ENCODE results near the gene CYB5R2. TPM values are rescaled to one million over a fixed set of nuclear protein-coding genes. Genes with fewer than 3 reads are reported as not detected.

The CYB5R2 gene
- total RNA-seq, 1 donor from 2014 or later: 2.0 TPM

DNA sequence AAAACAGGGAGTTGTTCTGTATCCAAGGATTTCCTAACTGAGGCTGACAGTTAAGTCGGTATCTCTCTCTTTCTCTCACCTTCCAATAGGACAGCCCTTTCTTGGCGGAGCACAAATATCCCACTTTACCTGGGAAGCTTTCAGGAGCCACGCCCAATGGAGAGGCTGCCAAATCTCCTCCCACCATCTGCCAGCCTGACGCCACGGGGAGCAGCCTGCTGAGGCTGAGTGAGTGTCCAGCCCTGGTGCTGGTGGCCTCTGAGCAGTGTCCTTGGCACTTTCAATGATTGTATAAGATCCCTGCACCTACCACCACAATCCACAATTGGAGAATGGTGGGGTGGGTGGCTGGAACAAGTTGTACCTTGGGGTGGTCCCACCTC lies 33.7 kb downstream of the CYB5R2 start:
- FAIRE-seq (no peak), DNase-seq (ENCODE audit: low spot score in 2 of 2) (no peak)

DNA sequence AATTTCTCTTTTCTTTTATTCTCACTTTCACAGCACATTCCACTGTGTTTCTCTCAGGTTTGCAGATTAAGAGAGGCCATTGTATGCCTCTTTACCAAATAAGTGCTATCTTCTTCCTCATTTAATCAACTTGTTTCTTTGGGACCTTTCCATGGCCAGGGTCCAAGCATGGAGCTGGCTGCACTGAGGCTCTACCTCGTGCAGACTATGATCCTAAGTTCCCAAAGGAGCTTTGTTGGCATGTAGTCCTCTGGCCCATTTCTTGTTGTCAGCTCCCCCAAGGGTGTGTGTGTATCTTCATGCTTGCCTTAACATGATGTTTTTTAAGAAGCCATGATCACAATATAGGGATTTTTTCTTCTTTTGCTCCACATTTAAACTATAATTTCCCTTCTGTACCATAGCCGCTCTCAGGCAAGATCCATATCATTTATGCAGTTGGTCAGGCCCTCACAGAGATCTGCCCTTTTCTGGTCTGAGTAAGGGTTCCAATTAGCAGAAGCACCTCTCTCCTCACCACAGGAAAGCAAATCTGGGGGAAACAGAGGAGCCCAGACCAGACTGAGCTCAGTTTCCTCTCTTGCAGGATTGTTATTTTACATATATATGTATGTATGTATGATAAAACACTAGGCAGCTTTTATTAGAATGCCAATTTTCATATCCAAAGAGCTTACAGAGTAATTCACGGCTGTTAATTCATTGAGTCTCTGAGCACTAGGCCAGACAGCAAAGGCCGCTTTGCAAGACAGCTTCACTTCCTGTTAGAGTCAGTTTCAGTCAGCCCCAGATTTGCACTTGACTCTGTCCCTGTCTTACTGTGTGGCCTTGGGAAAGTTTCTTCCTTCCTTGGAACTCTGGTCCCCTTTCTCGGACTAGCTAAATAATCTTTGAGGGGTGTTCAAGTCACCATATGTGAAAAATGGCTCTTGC lies 34.3 kb downstream of the CYB5R2 start:
- DNase-seq (ENCODE audit: low spot score in 2 of 2): no peak

DNA sequence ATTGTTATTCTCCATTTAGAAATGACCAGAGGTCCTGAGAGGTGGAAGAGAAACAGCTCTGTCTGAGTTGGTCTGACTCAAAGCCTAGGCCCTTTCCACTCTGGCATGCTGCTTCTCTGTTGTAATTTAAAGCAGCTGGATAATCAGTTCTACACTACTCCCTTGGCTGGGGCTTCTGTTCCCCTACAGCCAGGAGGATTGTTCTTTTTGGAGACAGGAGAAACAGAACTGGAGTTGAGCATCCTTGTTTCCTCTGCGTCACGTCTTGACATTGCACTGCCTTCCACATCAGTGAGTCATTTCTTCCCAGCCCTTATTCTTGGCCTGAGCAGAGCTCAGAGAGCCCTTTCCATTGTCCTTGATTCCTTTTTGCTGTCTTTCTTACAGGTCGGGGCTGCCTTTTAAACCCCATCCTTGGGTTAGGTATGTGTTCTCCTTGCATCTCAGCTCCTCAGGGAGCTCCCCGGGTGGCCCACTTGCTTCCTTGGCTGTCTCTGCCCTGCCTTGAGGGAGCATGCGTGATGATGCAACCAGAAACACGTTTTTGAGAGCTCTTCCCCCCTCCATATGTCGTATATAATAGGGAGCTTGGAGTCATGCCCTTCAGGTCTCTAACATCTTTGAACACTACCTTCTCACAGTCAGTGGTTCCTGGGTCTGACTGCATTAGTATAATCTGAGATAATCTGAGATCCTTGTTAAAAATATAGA lies 35.7 kb downstream of the CYB5R2 start:
- FAIRE-seq (no peak), DNase-seq (ENCODE audit: low spot score in 2 of 2) (no peak)

More for the DNA sequence above, 34.3 kb downstream of the CYB5R2 start:
- no peak for FAIRE-seq

DNA sequence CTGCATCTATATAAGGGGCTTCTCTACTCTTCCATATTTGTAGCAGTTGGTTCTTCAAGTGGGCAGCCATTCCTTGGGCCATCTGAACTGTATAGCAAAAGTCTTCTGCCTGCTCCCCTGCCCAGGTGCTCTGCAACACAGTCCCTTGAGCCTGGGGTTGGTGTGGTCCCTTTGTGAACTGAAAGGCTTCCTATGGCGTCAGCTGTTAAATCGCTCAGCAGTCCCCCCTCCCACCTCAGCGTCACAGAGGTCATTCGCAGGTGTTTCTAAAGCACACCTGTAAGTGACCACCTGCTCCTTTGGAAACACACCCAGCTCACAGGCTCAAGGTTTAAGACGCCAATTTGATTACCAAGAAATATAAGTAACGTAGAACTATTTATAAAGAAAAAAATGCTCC lies 37.0 kb downstream of the CYB5R2 start:
- DNase-seq (ENCODE audit: low spot score in 2 of 2) (no peak), FAIRE-seq (no peak)

DNA sequence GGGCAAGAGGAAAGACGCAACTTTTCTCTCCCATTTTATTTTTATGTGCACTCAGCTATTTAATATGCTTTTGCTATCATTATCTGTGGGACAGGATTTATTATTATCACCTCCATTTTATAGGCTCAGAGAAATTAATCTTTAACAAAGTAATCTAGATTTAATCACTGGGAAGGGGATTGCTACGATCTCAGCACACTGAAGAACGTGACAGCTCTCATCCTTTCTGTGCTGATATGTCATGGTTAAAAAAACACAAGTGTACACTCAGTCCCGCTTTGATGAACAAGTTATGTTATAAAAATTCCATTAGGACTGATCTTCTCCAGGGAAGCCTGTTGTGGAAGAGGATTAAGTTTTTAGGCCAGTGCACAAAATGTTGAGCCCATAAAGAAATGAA lies 37.6 kb downstream of the CYB5R2 start:
- no peak for DNase-seq (ENCODE audit: low spot score in 2 of 2)
- no peak for FAIRE-seq

DNA sequence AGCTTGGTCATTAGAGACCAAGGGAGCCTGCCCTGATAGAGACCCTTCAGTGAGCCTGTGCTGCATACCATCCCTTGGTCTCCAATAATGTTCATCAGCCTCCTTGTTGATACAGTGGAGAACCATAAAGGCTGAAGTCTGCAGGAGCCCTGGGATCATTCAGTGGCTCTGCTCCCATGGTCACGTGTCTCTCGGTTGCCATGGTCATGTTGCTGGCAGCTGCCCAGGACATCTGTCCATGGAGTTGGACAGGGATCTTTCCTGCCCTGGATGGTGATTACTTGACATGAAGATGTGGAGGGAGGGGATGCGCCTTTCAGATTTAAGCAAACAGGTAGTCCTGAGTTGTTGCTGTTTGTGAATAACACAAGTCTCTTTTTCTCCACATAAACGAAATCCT lies 38.2 kb downstream of the CYB5R2 start:
- peak; percentile 18 to 41 for DNase-seq (ENCODE audit: low spot score in 2 of 2)

DNA sequence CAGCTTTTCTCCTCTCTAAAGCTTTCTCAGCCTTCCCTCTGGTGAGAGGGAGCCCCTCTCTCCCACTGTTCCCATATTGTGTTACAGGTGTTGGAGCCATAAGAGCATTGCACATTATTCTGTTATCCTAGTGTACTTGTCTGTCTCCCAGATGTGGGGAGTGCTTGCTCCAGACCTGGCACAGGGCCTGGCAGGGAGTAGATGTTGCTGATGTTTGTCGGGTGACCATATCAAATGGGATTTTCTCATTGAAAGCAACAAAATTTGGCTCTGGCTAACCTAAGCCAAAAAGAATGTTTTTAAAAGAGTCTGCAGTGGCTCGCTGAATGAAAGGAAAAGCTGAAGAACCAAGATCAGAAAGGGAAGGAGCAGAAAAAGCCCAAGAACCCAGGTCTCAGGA lies 41.1 kb downstream of the CYB5R2 start:
- FAIRE-seq (no peak), DNase-seq (ENCODE audit: low spot score in 2 of 2) (no peak)

More for the DNA sequence above, 38.2 kb downstream of the CYB5R2 start:
- no peak for FAIRE-seq

DNA sequence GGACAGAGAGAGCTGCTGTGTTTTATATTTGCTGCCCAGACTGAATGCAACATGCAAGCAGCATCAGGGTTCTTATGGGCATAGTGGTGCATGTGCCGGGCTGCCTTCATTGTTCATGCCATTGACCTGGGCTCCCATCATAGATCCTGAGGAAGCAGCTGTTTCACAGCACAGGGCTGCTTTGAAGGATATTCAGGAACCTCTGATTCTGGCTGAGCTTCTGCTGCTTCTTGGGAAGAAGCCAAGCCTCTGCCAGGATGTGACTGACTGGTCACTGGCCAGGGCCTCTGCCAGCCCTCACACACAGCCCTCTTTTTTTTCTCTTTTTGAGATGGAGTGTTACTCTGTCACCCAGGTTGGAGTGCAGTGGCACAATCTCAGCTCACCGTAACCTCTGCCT lies 43.3 kb downstream of the CYB5R2 start:
- DNase-seq (ENCODE audit: low spot score in 2 of 2) (no peak), FAIRE-seq (no peak)

DNA sequence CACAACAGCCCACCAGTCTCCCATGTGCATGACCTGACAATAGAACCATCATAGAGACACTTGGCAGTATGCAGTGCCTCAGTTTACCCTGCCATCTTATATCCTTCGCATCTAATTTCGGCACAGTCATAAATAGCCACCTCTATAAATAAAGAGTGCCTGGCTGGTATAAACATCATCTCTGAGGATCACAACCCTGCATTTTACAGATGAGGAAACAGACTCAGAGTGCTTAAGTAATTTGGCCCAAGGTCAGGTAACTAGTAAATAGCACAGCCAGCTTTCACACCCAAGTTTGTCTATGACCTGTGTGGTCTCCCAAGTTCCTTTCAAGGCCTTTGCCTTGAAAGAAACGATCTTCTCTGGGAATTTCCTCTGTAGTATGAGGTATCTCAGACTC lies 44.6 kb downstream of the CYB5R2 start:
- DNase-seq (ENCODE audit: low spot score in 2 of 2) (no peak), FAIRE-seq (no peak)

DNA sequence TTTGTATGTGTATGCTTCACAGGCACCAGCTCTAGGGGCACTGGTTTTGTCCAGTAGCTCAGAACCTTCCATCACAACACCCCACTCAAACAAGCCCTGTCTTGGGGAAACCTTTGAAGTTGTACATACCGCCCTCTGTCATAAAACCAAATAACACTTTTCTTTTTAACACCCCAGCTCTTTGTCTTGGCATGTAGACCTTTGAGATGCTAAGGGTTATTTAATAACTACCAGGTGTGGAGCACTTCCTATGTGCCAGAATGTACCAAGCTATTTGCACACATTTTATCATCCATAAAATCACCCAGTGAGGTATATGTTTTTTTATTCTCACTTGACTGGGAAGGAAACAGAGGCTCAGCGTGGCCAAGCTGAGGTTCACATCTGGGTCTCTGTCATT lies 50.6 kb downstream of the CYB5R2 start:
- no peak for DNase-seq (ENCODE audit: low spot score in 2 of 2)
- no peak for FAIRE-seq

DNA sequence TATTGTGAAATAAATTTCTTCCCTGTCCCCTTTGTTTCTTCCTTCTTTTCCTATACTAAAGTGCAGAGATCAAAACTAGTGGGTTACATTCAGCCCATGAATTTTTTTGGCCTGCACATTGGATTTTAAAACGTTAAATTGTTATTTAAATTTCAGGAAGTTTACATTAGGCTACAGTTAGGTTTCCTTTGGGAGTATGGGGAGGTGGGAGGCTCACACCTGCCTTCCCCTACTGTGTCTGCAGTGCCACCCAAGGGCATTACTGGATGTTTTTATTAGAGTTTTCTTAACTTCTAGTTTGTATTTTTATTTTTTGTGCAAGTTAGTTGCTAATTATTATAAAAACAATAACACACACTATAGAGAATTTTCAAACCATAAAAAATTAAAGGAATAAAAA lies 51.7 kb downstream of the CYB5R2 start:
- DNase-seq (ENCODE audit: low spot score in 2 of 2) (no peak), FAIRE-seq (no peak)

DNA sequence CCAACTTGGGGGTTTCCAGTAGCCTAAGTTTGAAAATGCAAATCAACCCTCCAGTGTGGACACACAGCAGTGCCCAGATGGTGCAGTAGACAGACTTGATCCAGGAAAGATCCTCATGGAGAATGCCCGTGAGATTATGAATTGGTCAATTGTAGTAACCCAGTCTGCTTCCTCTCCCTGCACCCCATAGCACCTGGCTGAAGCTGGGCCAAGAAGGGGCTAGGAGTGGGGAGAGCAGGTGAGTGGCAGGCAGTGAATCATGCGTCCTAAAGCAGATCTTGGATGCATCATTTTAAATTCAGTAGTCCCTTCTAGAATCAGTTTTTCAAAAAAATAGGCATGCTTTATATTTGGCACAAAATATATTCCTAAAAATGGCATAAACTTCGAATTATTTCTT lies 52.2 kb downstream of the CYB5R2 start:
- DNase-seq (ENCODE audit: low spot score in 2 of 2): no peak
- FAIRE-seq: no peak

DNA sequence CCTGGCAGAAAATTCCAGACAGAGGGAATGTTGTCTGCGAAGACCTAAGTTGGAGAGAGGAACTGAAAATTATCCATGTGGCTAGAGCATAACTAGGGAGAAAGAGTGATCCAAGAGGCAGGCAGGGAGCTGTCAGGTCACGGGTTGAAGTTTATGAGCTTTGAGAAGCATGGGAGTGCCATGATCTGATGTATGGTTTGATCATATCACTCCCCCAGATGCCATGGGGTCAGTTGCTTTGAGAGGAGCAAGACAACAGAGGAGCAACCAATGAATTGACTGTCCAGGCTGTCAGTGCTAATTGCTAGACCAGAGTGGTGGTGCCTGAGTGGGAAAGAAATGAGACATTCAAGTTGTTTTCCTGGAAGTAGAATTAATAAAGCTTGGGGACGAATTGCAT lies 54.0 kb downstream of the CYB5R2 start:
- no peak for FAIRE-seq
- no peak for DNase-seq (ENCODE audit: low spot score in 2 of 2)

DNA sequence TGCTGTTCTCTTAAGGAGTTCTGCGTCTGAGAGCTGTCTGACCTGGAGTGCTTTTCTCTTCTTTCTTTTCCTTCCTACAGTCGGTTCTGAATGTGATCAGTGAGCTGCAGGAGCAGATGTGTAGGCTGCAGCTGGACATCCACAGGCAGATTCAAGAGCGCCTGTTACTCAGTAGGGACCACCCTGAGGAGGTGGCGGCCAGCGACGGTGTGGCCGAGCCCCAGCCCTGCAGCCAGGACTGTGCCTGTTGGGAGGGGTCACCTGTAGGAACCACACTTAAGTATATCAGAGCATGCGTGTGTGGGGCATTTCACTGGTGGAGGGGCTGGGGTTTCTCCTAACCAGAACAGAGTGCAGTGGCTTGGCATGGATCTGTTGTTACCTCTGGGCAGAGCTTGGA lies 56.3 kb downstream of the CYB5R2 start:
- no peak for DNase-seq (ENCODE audit: low spot score in 2 of 2)
- no peak for FAIRE-seq

Other genes starting within 250 kb of the CYB5R2 start
- 1.6 TPM for gene OLFML1, start 188.0 kb downstream of the CYB5R2 start, total RNA-seq
- 11.4 TPM for gene PPFIBP2, start 159.5 kb downstream of the CYB5R2 start, total RNA-seq
- not detected for gene OVCH2, start 33.0 kb upstream of the CYB5R2 start, total RNA-seq
- not detected for gene OR5P2, start 123.4 kb upstream of the CYB5R2 start, total RNA-seq
- not detected for gene OR5P3, start 157.3 kb upstream of the CYB5R2 start, total RNA-seq